IMR-90 (cell line): Measurements from ENCODE around the gene SLC2A10. TPM values are rescaled to one million over a fixed set of nuclear protein-coding genes. Genes with fewer than 3 reads are reported as not detected.

Source experiments
- ATAC-seq: fragments of 200-7000 bp; cut with Tn5 transposase; 2 replicates; pipeline ENCODE4 v1.9.1; 2020; ENCODE audit warnings: low read depth, mild to moderate bottlenecking, moderate library complexity
- BruUV-seq: library from RNA; stranded (reverse); fragments of 400-500 nt; replicated peaks from 2 replicates; lab custom pipeline; 2021; lab: Mats Ljungman, UMichigan
- CTCF ChIA-PET: fragments of 300-600 bp; formaldehyde crosslinking; extraction: SDS; loops from one replicate; lab custom pipeline; 2021; ENCODE audit warnings: antibody characterized with exemption; lab: Yijun Ruan, JAX
- POLR2A ChIA-PET: fragments of 300-600 bp; sonication (Branson Sonifier 250); formaldehyde crosslinking; loops from one replicate; lab custom pipeline; 2022; ENCODE audit warnings: antibody characterized with exemption; ENCODE audit not compliant: unreplicated experiment; lab: Charles Lee
- DNase-seq: peaks from one replicate; pipeline ENCODE4 v3.0.0; 2013
- H2AFZ ChIP-seq: replicated peaks from 2 replicates; pipeline ENCODE3; 2013; ENCODE audit warnings: low read length, mild to moderate bottlenecking; ENCODE audit not compliant: poor library complexity
- H2AK5ac ChIP-seq: 2 replicates; pipeline ENCODE4 v1.6.1; 2013; ENCODE audit warnings: low read depth, low read length, inconsistent platforms
- H2AK9ac ChIP-seq: replicated peaks from 2 replicates; pipeline ENCODE3; 2013; ENCODE audit warnings: mild to moderate bottlenecking, low read depth, low read length, moderate library complexity; ENCODE audit not compliant: poor library complexity
- H2BK120ac ChIP-seq: 2 replicates; pipeline ENCODE4 v1.6.1; 2013; ENCODE audit warnings: low read depth, low read length, inconsistent platforms
- H2BK15ac ChIP-seq: 3 replicates; pipeline ENCODE4 v1.6.1; 2013; ENCODE audit warnings: low read depth, low read length, inconsistent platforms
- H2BK20ac ChIP-seq: 2 replicates; pipeline ENCODE4 v1.6.1; 2013; ENCODE audit warnings: low read depth, mild to moderate bottlenecking, inconsistent platforms, low read length, moderate library complexity
- H2BK5ac ChIP-seq: 2 replicates; pipeline ENCODE4 v1.6.1; 2013; ENCODE audit warnings: mild to moderate bottlenecking, low read depth, low read length, inconsistent platforms; ENCODE audit not compliant: poor library complexity, severe bottlenecking
- H3K14ac ChIP-seq: replicated peaks from 2 replicates; pipeline ENCODE4 v1.6.1; 2013; ENCODE audit warnings: low read depth, low read length, inconsistent platforms
- H3K18ac ChIP-seq: 2 replicates; pipeline ENCODE4 v1.6.1; 2013; ENCODE audit warnings: low read depth, low read length, control low read depth
- H3K23ac ChIP-seq: 2 replicates; pipeline ENCODE4 v1.6.1; 2013; ENCODE audit warnings: low read depth, low read length, inconsistent platforms
- H3K27ac ChIP-seq: 2 replicates; pipeline ENCODE4 v1.5.1; 2013; ENCODE audit warnings: mild to moderate bottlenecking, control low read depth, low read length; ENCODE audit not compliant: insufficient read depth
- H3K27me3 ChIP-seq: 2 replicates; pipeline ENCODE4 v1.6.1; 2013; ENCODE audit warnings: low read length; ENCODE audit not compliant: control insufficient read depth, insufficient read depth
- H3K36me3 ChIP-seq: 2 replicates; pipeline ENCODE4 v1.6.1; 2013; ENCODE audit warnings: low read length, mixed read lengths; ENCODE audit not compliant: control insufficient read depth, insufficient read depth
- H3K4ac ChIP-seq: 2 replicates; pipeline ENCODE4 v1.6.1; 2013; ENCODE audit warnings: low read depth, low read length, inconsistent platforms
- H3K4me1 ChIP-seq: 2 replicates; pipeline ENCODE4 v1.6.1; 2013; ENCODE audit warnings: low read length, mixed read lengths; ENCODE audit not compliant: control insufficient read depth, insufficient read depth
- H3K4me2 ChIP-seq: 2 replicates; pipeline ENCODE4 v1.6.1; 2013; ENCODE audit warnings: low read depth, mild to moderate bottlenecking, control low read depth, low read length, moderate library complexity
- H3K4me3 ChIP-seq: 2 replicates; pipeline ENCODE4 v1.5.1; 2013; ENCODE audit warnings: low read depth, mild to moderate bottlenecking, control low read depth, low read length, moderate library complexity; ENCODE audit not compliant: insufficient read depth
- H3K56ac ChIP-seq: 2 replicates; pipeline ENCODE4 v1.6.1; 2013; ENCODE audit warnings: low read length, inconsistent platforms; ENCODE audit not compliant: insufficient read depth; ENCODE audit errors: extremely low read depth
- H3K79me1 ChIP-seq, 2 experiments: 2 replicates each; pipeline ENCODE4 v1.6.1; 2013; ENCODE audit warnings: low read length in 2 of 2, inconsistent platforms in 1 of 2, low read depth in 1 of 2
- H3K9ac ChIP-seq: 2 replicates; pipeline ENCODE4 v1.6.1; 2013; ENCODE audit warnings: low read depth, low read length, control low read depth
- H3K9me1 ChIP-seq: 2 replicates; pipeline ENCODE4 v1.6.1; 2013; ENCODE audit warnings: low read length, inconsistent platforms; ENCODE audit not compliant: insufficient read depth
- H3K9me3 ChIP-seq: 2 replicates; pipeline ENCODE4 v1.6.1; 2013; ENCODE audit warnings: low read length; ENCODE audit not compliant: control insufficient read depth, insufficient read depth
- H4K20me1 ChIP-seq: 2 replicates; pipeline ENCODE4 v1.6.1; 2013; ENCODE audit warnings: low read length, inconsistent platforms; ENCODE audit not compliant: insufficient read depth
- H4K5ac ChIP-seq: 2 replicates; pipeline ENCODE4 v1.6.1; 2013; ENCODE audit warnings: mild to moderate bottlenecking, low read depth, low read length, control low read depth
- H4K8ac ChIP-seq, 2 experiments: 2 replicates each; pipeline ENCODE4 v1.6.1; 2013; ENCODE audit warnings: low read depth in 2 of 2, low read length in 2 of 2, control low read depth in 1 of 2, inconsistent platforms in 1 of 2
- H4K91ac ChIP-seq: 2 replicates; pipeline ENCODE4 v1.6.1; 2013; ENCODE audit warnings: low read depth, low read length, inconsistent platforms; ENCODE audit not compliant: insufficient read depth
- CEBPB ChIP-seq: IDR thresholded peaks from 2 replicates; pipeline ENCODE4 v1.6.1; 2012; ENCODE audit warnings: low read depth, low read length, improper control_type of control experiment
- RAD21 ChIP-seq: IDR thresholded peaks from 2 replicates; pipeline ENCODE4 v1.6.1; 2012; ENCODE audit warnings: low read length, improper control_type of control experiment
- WGBS, 2 experiments: methylation state at CpG; one replicate each; pipeline versions ENCODE4 v1.1.5 to v1.1.7; 2013; ENCODE audit warnings: missing lambda C conversion rate in 2 of 2; ENCODE audit not compliant: insufficient read length in 1 of 2; ENCODE audit errors: extremely low coverage in 2 of 2; 5-methylcytosine and 5-hydroxymethylcytosine counted together
- dilution Hi-C: fragments of 300-500 bp; cut with HindIII; formaldehyde crosslinking; loops from one replicate; pipeline ENCODE4 v1.14.3; 2018; ENCODE audit warnings: low sequenced_read_pairs; ENCODE audit not compliant: unreplicated experiment
- in situ Hi-C: fragments of 300-500 bp; cut with MboI; formaldehyde crosslinking; loops from 3 replicates; pipeline ENCODE4 v1.14.3; 2019; ENCODE audit warnings: low sequenced_read_pairs, inconsistent platforms, mixed read lengths
- intact Hi-C: fragments of 100-400 bp; cut with micrococcal nuclease; formaldehyde crosslinking; loops from 2 replicates; pipeline ENCODE4 v1.10.0; 2022
- polyA plus RNA-seq, 3 experiments: library from polyadenylated mRNA; depleted of rRNA; stranded (reverse); fragments of >200 nt; gene quantifications; 2 replicates each; pipeline ENCODE4 v1.2.3, GENCODE V29; 2012; ENCODE audit warnings: low replicate concordance in 1 of 3
- total RNA-seq: library from RNA; depleted of rRNA; stranded (reverse); fragments of >200 nt; gene quantifications from 2 replicates; pipeline ENCODE4 v1.2.3, GENCODE V29; 2012

SLC2A10 gene
- total and polyA plus RNA-seq, 2 of the 4 experiments (the other 2 are of a cell fraction), result 15.2 to 22.0 TPM

DNA sequence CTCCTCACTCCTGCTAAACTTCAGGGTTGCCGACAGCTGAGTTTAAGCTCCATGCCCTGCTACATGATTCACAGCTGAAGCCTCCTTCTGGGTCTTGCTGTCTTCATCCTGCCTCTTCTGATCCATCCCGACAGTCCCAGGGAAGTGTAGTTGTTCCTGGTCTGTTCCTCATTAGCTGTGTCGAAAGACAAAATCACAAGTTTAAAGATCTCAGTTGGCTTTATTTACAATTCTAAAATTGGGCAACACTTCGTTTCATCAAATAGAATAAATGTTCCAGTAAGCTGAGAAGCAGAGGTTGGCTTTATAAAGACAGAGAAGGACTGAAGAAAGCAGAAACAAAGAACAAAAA, 4.1 kb upstream of the SLC2A10 start:
- 83% methylated on average over 1 of the region's 4 CpGs; no CpG with 5 or more reads in 1 of the 2 experiments for WGBS, 2 experiments

More for the DNA sequence above, 4.1 kb upstream of the SLC2A10 start:
- no peak overlapping the region for H2AK5ac ChIP-seq
- H3K27me3 ChIP-seq, result no peaks in the 10 kb centered on the region
- ChIA-PET CTCF (no interaction called here), POLR2A (interaction anchor here (1.1 kb wide), 1 partner anchor 15 kb away, joined by 4 read pairs; no protein-coding TSS in a partner anchor)
- peak overlapping the region; percentile 34 for H2AFZ ChIP-seq
- H3K4me1 ChIP-seq, result peaks cover 7% of the 10 kb centered on the region
- DNase-seq (peak; percentile 13), ATAC-seq (peak; percentile 5; the same call in 1 of the 2 replicates)
- H3K36me3 ChIP-seq, result no peaks in the 10 kb centered on the region
- H3K9me3 ChIP-seq, result peaks cover 3% of the 10 kb centered on the region
- H3K9me1 ChIP-seq, result peaks cover 10% of the 10 kb centered on the region
- no peak overlapping the region; the same call in 1 of the 2 replicates for H3K9ac ChIP-seq
- intact Hi-C loops, result no loop called here
- H2BK20ac ChIP-seq, result 0 out of 2 replicates have a peak overlapping the region, but pooled peaks have one; percentile 18
- peak overlapping the region; percentile 43 for H2BK5ac ChIP-seq
- H4K91ac ChIP-seq, result peak overlapping the region; percentile 30; the same call in 1 of the 2 replicates
- in situ Hi-C loops, result no loop called here
- no peak overlapping the region for H3K56ac ChIP-seq
- peak overlapping the region; percentile 4; the same call in 1 of the 2 replicates for H4K5ac ChIP-seq
- H3K27ac ChIP-seq, result peak overlapping the region; percentile 74; the same call in 1 of the 2 replicates
- H3K18ac ChIP-seq, result peak overlapping the region; percentile 2; the same call in 1 of the 2 replicates
- dilution Hi-C loops, result no loop called here
- H4K20me1 ChIP-seq, result no peaks in the 10 kb centered on the region
- BruUV-seq, result no TSS peak
- H3K4me2 ChIP-seq, result peak overlapping the region; percentile 2; the same call in 1 of the 2 replicates
- peak overlapping the region; percentile 23; the same call in 1 of the 2 replicates for H3K23ac ChIP-seq
- peak overlapping the region; percentile 17 to 52; a peak in 1 of 4 replicates for H4K8ac ChIP-seq
- no peak overlapping the region for H2AK9ac ChIP-seq
- 0 out of 2 replicates have a peak, but pooled peaks have one; percentile 7 for TF ChIP-seq CEBPB
- TF ChIP-seq RAD21, result no peak
- no peak overlapping the region for H2BK120ac ChIP-seq
- H3K4me3 ChIP-seq, result no peak overlapping the region
- H3K4ac ChIP-seq, result peak overlapping the region; percentile 40; the same call in 1 of the 2 replicates
- peaks cover 5 to 12% of the 10 kb centered on the region in 2 experiments; a peak in 3 of 4 replicates for H3K79me1 ChIP-seq
- H2BK15ac ChIP-seq, result no peak overlapping the region
- 0 out of 2 replicates have a peak overlapping the region, but pooled peaks have one; percentile 25 for H3K14ac ChIP-seq
